BJ (cell line): ENCODE measurements around the gene PDLIM7. TPM values are rescaled to one million over a fixed set of nuclear protein-coding genes. Genes with fewer than 3 reads are reported as not detected.

Experiments
- CTCF ChIA-PET: fragments of 350-600 bp; formaldehyde crosslinking; extraction: SDS; loops from one replicate; lab custom pipeline; 2021; ENCODE audit warnings: antibody characterized with exemption, inconsistent platforms; lab: Yijun Ruan, JAX
- POLR2A ChIA-PET: fragments of 300-600 bp; sonication (Branson Sonifier 250); formaldehyde crosslinking; extraction: SDS; loops from one replicate; lab custom pipeline; 2021; ENCODE audit warnings: antibody characterized with exemption; lab: Charles Lee
- DNase-seq: peaks from one replicate; pipeline ENCODE4 v3.0.0-alpha.2; 2011; ENCODE audit warnings: low read depth
- H3K27me3 ChIP-seq: 2 replicates; pipeline ENCODE4 v1.6.0; 2011; ENCODE audit warnings: low read length; ENCODE audit not compliant: control insufficient read depth, insufficient read depth
- H3K36me3 ChIP-seq: 2 replicates; pipeline ENCODE4 v1.5.1; 2011; ENCODE audit warnings: low read length; ENCODE audit not compliant: control insufficient read depth, insufficient read depth
- H3K4me3 ChIP-seq: 2 replicates; pipeline ENCODE4 v1.5.1; 2011; ENCODE audit warnings: low read depth, mild to moderate bottlenecking, control low read depth, low read length
- polyA plus RNA-seq: library from polyadenylated mRNA; depleted of rRNA; stranded (reverse); fragments of >200 nt; gene quantifications from 2 replicates; pipeline ENCODE4 v1.2.3, GENCODE V29; 2011
- TF ChIP-seq, protein P1 (sequence below): IDR thresholded peaks from 2 replicates; pipeline ENCODE4 v1.5.1; 2011; ENCODE audit warnings: low read depth, mild to moderate bottlenecking, control low read depth, inconsistent platforms, low read length, moderate library complexity; ENCODE audit not compliant: insufficient read depth

Gene PDLIM7
- polyA plus RNA-seq, 1 experiment = 624 TPM

- no peaks in the 10 kb centered on the region; the same call in 1 of the 2 replicates for H3K36me3 ChIP-seq
- ChIA-PET POLR2A (no interaction called here), CTCF (interaction anchor here (0.8 to 5.2 kb wide), 28 partner anchors 8 to 389 kb away, joined by 3 to 61 read pairs (median 6); partner anchors contain the start of genes DDX41, DOK3, FAM193B and MXD3)
- no peaks in the 10 kb centered on the region for H3K27me3 ChIP-seq
- TF ChIP-seq, protein P1, sequence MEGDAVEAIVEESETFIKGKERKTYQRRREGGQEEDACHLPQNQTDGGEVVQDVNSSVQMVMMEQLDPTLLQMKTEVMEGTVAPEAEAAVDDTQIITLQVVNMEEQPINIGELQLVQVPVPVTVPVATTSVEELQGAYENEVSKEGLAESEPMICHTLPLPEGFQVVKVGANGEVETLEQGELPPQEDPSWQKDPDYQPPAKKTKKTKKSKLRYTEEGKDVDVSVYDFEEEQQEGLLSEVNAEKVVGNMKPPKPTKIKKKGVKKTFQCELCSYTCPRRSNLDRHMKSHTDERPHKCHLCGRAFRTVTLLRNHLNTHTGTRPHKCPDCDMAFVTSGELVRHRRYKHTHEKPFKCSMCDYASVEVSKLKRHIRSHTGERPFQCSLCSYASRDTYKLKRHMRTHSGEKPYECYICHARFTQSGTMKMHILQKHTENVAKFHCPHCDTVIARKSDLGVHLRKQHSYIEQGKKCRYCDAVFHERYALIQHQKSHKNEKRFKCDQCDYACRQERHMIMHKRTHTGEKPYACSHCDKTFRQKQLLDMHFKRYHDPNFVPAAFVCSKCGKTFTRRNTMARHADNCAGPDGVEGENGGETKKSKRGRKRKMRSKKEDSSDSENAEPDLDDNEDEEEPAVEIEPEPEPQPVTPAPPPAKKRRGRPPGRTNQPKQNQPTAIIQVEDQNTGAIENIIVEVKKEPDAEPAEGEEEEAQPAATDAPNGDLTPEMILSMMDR = no peak
- DNase-seq = no peak
- no peak overlapping the region for H3K4me3 ChIP-seq
Observed at GRCh38 chr5:177501874-177502678, 4.7 kb upstream of the PDLIM7 start.

- TF ChIP-seq, protein P1 = peak; percentile 98
- H3K27me3 ChIP-seq = no peaks in the 10 kb centered on the region
- H3K36me3 ChIP-seq = peaks cover 2% of the 10 kb centered on the region; the same call in 1 of the 2 replicates
- no peak overlapping the region for H3K4me3 ChIP-seq
- ChIA-PET POLR2A (interaction anchor here (0.7 kb wide), 1 partner anchor 68 kb away, joined by 4 read pairs; no protein-coding TSS in a partner anchor), CTCF (interaction anchor here (0.6 to 5.2 kb wide), 38 partner anchors 8 to 388 kb away, joined by 3 to 61 read pairs (median 5); partner anchors contain the start of genes DDX41, DOK3, FAM193B and MXD3)
- DNase-seq = no peak
Observed at GRCh38 chr5:177500685-177501522, 3.5 kb upstream of the PDLIM7 start.

- H3K27me3 ChIP-seq = no peaks in the 10 kb centered on the region
- peaks cover 8% of the 10 kb centered on the region for H3K36me3 ChIP-seq
- TF ChIP-seq, protein P1 = no peak
- ChIA-PET POLR2A (no interaction called here), CTCF (interaction anchor here (0.8 to 7.9 kb wide), 12 partner anchors 7 to 188 kb away, joined by 3 to 82 read pairs (median 14); partner anchors contain the start of genes DDX41, DOK3 and MXD3)
- DNase-seq = no peak
- no peak overlapping the region for H3K4me3 ChIP-seq
Observed at GRCh38 chr5:177499842-177500241, 2.4 kb upstream of the PDLIM7 start.

DNA sequence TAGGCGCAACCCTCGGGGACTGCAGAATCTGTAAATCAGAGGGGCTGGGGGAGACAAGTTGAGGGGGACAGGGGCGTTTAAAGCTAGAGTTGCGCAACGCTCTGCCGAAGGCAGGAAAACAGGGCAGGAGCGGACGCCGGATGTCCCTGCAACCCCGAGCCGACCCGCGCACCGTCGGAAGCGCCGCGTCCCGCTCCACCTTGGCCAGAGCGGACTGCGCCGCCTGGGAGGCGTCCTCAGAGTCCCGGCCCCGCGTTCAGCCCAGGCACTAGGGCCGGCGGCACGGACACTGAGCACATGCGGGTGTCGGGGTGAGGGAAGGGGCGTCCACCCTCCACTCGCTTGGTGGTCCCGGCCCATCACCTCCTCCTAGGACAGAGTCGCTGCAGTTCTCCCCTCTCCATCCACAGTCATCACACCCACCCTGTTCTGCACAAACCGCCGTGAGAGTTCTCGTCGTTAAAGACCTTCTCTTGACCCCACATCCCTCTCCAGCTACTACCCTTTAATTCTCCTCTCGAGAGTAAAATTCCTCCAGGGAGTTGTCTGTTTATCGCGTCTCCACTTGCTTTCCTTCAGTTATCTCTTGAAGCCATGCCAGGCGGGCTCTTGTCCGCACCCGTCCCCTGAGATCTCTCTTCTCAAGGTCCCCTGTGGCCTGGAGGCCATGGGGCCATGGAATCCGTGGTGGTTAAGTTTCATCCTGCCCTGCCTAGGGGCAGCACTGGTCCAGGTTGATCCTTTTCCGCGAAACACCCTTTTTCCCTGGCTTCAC is 796 bp upstream of the PDLIM7 start:
- CTCF ChIA-PET = interaction anchor here (0.7 to 8.2 kb wide), 10 partner anchors 10 to 189 kb away, joined by 3 to 85 read pairs (median 5); no protein-coding TSS in a partner anchor
- DNase-seq = no peak
- Histone ChIP-seq H3K4me3 (peak overlapping the region; percentile 48), H3K36me3 (peaks cover 17% of the 10 kb centered on the region), H3K27me3 (no peaks in the 10 kb centered on the region)
- POLR2A ChIA-PET = interaction anchor here (0.5 to 1.0 kb wide), 6 partner anchors 18 to 189 kb away, joined by 3 to 6 read pairs (median 3); partner anchors contain the start of gene DDX41
- TF ChIP-seq, protein P1 = no peak
